NCI-H146 (cell line): ENCODE data around the gene CAPN13.

ENCODE experiments used
- DNase-seq: peaks from one replicate; lab custom pipeline; 2025; lab: John Stamatoyannopoulos, UW

CAPN13 gene

DNA sequence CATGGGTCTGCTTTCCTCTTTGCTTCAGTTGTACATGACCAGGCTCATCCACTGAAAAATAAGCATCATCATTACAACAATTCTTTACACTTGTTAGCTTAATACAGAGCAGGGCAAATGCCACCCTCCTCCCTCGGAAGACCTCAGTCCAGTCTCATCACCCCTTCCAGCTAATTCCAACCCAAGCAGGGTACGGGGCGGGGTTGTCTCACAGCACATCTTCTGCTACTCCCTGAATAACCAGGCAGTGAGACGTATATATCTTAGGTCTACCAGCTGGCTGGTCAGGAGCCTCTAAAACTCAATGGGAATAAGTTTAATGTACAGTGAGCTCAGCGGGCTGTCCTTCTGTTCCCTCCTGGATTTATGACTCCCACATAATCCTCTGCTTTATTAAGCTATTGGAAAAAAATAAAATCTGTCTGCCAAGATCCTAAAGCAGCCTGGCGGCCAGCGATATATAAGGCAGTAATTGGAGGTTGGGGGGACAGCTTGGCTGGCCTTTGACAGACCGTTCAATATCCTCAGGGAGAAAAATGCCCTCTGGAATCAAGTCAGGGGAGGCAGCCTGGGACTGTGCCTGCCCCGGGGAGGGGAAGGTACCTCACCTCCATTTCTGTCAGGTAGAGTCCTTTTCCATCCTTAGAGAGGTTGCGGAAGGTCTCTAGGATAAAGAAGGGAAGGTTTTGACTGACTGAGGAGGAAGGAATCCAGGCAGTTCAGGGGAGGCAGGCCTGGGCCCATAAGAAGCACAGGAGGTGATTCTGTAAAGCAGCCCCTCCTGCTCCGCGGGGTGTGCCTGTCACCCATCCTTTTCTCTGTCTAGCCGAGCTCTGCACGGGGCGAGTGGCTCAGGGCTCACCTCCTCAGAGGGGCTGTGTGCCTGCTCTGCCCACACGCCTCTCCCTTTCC is 76.3 kb downstream of the CAPN13 start:
- no peak for DNase-seq

DNA sequence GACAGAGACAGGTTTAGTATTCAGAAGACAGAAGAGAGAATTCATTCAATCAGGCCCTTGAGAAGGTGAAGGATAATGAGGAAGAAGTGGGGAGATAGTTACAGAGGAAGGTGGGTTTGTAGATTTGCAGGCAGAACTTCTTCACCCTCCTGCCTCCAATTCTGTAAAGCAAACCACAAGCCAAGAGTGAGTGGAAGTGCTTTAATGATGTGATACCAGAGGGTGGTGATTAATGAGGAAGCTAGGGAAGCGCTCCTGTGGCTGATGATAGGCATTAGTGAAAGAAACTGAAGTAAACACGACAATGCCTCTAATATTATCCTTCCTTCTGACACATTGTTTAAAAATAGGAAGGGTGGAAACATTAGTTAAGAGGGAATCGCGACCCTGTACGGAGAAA is 78.2 kb downstream of the CAPN13 start:
- DNase-seq: no peak

DNA sequence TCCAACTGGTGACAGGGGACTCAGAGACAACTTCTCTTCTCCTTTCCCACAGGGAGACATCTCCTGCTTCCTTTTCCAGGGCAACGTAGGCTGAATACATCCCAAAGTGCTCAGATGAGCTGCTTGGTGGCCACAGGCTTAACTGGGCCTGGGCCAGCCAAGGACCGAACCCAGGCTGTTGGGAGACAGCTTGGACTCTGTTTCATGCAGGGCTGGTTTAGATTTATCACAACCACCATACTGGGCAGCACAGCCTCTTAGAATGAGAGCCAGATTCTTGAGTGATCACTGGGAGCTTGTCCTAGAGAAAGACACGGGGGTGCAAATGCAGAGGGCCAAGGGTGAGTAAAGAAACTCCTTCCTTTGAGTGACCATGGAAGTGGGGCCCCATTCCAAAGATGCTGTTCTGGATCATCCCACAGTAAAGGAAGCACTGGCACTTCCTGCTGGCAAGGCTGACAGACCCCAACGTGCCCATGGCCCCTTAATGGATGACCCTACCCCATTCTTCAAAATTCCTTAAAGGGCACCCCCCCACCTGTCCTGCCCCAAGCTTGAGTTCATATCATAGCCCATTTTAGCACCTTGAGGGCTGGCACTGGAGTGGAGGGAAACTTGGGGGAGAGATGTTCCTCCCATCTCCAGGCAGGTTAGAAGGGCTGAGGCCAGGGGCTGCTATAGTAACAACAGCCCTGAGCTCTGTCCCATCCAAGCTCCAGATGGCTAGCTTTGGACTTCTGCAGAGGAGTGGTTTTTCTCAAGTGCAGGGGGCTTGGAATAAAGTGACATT is 84.1 kb downstream of the CAPN13 start:
- DNase-seq: no peak

DNA sequence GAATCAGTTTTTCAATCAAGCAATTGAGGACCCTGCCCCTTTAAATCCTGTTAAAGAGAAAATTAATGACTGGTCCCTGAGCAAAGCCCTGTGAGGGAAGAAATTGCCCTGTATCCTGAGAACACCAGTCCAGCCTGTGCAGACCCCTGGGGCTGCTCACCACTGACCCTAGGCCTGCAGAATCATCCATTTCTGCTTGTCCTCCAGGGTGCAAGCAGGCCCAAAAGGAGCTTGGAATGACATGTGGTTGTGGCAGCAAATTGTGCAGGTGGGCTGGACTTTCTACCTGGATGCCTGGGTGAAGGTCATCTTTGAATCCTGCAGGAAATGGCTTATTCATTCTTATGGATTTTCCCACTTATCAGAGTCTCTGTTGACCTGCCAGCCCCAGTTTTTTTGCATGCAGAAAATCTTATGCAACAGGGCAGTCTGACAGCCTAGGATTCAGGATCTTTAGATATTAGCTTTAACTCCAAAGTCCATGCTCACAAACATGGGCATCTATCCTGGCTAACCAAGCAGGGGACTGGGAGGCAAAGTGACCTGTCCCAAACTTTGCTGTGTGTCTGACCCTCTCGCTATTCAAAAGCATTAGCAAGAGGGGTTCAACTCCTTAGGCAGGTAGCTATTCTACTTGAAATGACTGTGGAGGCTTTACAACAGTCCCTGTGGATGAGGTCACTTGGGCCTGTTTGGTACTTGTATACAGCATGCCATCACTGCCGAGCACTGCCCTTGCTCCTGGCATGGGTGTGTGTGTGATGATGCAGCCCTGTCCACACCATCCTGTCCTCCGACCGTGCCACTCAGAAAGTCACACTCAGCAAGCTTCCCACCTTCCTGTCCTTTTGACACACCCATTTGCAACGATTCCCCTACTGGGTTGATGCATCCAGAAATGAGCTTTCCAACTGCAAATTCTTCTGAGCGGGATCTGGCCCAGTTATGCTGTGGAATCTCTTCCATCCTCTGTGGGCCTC is 85.3 kb downstream of the CAPN13 start:
- no peak for DNase-seq

DNA sequence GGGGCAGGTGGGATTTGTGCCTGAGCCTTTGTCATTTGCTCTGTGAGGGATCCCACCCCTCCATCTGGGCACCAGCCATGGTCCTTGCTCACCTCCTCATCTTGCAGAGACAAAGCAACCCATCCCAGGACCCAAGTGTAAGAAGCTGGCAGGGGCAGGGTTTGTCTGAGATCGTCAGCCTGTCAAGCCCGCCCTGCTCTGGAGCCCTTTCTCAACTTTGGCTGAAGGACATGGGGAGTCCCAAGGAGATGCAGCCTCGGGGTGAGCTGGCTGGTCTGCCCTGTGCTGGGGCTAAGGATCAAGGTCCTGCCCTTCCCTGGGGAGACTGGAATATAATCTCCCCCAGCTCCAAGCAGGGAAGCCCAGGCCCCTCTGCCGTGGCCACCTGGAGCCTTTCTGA is 86.0 kb downstream of the CAPN13 start:
- DNase-seq: no peak

DNA sequence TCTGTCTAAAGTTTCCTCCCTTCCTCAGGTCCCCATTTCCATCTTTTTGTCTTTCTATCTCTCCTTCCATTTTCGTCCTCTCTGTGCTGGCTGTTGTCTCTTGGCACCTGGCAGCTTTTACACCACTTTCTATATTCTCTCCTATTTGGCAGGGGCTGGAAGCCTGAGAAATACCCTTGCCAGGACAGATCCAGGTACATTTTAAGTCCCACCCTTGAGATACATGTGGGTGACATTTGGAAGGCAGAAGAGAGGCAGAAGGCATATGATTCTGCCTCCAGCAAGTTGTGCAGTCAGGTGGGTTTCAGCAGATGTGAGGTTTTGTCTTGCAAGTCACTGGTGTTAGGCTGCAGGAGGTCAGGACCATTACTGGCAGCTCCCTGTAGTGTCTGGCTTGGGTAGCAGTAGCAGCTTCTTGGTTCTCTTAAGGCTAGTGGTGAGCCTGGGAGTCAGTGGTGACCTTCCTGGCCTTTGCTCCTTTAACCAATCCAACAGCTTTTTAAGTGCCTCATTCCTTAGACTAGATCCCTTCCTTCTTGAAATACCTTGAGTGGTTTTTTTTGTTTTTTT is 90.1 kb downstream of the CAPN13 start:
- DNase-seq: no peak

DNA sequence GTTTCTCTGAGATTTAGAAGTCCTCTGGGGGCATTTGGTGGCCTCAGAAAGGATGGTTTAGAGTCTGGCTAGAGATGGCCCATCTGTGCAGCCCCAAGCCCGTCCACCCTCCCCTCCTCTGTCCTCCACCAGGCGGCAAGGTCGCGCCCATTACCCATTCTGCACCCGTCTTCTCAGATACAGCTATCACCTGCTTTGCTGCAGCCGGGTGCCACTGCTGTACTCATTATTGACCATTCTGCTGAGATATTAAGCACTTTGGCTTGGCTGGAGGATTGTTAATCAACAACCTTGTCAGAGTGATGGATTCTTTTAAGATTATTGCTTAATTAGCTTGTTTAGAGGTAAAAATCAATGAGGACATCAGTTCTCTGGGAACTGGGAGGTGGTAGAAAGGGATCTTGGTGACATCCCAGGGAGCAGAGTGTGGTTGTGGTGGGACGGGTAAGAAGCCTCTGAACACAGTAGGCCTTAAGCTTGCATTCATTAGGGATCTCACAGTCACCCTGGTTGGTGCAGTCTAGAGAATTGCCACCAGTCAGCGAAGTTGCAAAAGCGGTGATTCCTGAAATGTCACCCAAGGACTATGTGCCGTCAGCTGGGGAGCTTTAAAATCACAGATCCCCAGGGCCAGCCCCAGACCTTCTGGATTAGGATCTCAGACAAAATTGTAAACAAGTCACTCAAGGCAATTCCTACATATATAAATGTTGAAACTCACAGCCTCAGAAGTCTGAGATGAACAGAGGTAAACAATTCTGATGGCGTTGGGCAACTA is 90.9 kb downstream of the CAPN13 start:
- peak; percentile 32 for DNase-seq

DNA sequence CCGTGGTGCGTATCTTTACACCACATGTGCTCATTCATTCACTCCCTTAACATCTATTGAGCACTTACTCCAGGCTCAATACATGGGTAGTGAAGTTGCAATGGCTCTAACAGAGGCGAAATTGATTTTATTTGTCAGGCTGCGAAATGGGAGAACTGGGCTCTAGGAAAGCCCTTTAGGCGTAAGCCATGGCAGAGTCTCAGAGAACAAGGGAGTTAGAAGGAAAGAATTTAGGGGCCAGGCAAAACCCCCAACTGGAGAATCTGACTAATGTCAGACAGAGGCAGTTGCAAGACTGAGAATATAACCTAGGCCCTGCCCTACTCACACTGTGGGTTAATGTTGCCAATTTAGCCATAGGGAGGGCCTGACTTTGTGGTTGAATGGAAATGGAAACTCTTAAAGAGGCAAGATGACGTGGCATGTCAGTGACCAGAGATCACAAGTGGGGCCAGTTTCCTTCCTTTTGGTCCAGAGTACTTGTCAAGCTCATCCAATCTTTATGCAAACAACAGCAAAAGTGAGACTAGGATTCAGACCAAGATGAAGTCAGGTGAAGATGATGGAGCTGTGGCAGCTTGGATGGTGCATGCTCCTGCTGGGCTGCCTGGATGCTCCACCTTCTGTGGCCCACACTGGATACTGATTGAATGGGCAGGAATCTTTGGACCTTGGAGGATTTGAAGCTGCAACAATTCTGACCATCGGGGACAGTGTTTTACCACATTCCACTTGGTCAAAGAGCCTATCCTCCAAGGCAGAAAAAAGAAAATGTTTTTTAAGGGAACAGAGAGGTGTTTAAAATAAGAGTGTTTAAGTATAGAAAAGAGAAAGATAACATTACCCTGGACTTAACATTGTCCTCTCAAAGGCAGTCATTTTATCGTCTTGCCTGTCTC is 92.2 kb downstream of the CAPN13 start:
- DNase-seq: no peak

DNA sequence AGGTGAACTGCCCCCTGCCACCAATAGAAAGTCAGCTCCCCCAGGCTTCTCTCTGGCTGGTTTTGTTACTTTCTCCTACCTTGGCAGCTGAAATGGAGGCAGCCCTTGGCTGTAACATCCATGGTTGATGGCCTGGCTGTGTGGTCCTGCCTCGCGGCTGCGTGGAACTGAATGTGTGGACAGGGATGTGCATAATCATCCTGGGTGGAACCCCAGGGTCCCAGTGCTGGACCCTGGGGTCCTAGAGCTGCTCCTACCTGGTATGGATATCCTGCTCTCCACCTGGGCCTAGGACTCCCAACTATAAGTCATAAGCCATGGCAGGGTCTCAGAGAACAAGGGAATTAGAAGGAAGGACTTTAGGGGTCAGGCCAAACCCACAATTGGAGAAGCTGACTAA is 93.5 kb downstream of the CAPN13 start:
- DNase-seq: no peak

DNA sequence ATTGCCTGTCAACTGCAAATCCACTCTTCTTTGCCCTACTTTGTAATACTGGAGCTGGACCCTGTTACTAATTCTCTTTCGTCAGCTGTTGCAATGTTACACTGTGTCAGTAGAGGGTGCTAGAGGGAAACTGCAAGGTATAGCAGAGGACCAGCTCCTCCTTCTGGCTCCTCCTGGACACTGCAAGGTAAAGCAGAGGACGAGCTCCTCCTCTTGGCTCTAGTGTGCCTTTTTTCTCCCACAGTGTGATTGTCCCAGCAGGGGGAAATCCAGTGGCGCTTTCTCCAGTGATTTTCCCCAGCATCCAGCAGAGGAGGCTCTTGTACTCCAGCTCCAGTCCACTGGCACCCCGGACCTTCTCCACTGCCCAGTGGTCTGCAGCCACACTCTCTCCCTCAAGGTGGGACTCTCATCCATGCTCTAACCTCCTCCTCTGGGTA is 95.6 kb downstream of the CAPN13 start:
- peak; percentile 91 for DNase-seq

DNA sequence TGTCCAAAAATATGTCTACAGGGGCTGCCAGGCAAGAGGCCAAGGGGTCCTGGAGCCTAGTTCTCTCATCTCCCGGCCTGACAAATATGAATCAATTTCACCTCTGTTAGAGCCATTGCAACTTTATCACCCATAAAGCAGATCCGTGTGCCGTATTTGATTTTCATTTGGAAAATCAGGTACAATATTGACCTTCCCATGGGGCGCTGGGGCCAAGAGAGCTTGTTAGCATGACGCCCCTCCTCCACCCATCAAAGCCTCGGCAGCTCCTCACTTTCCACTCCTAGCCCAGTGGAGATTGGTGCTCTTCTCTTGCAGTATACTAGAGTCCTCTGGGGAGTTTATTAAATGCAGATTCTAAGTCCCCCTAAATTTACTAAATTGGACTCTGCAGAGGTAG is 96.8 kb downstream of the CAPN13 start:
- DNase-seq: no peak

DNA sequence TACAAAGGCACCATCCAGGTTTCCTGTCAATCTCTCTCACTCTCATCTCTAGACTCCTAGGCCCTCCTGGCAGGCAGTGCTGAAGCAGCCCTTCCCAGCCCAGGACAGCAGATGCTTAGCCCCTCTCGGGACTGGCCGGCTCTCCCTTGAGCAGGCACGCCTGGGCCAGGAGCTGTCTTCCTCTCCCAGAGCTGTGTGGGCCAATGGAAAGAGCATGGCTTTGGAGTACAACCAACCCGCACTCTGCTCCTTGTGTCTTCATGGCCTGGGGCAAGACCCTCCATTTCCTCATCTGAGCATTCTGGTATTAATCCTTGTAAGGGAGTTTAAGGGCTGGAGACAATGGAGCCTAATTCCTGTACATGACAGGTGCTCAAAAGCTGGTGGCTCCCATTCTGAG is 97.2 kb downstream of the CAPN13 start:
- DNase-seq: no peak

DNA sequence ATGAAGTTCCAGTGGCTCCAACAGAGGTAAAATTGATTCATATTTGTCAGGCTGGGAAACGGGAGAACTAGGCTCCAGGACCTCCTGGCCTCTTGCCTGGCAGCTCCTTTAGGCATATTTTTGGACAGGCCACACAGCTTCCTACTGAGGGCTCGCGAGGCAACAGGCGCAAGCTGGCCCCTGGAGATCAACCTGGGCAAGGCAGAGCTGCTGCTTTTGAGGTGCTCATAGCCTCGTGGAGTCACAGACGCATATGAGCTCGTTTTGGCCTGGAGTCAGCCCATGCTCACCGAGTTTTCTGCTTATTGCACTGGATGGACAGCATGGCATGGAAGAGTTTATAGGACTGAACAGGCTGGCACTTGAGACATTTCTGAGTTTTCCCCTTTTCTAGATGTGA is 97.7 kb downstream of the CAPN13 start:
- no peak for DNase-seq

DNA sequence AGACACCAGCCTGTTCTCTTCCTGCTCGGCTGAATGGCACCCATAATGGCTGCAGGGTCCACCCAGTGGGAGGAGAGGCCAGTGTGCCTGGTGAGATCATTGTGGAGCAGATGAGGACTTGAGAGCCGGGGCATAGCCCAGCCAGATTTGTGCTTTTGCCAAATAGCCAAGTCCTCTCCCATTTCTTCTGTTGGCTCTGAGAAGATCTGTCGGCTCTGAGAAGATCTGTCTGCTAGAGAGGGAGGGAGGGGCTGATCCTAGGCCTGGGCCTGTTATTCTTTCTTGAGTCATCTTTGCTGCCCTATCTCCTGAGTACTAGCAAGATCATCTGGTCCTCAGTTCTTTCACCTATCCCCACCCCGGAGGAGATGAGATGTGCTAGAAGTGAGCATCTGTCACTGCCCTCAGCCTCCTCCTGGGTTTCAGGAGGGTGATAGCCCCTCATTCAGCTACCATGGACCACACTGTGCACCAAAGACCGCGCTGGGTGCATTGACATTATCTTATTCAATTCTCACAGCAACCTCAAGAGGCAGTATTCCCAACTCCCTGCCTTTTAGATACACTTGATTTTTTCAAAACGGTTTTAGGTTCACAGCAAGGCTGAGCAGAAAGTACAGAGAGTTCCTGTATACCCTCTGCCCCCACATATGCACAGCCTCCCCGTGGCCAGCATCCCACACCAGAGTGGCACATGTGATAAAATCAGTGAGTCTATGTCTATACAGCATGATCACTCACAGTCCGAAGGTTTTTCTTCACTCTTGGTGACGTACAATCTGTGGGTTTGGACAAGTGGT is 98.6 kb downstream of the CAPN13 start:
- DNase-seq: no peak

DNA sequence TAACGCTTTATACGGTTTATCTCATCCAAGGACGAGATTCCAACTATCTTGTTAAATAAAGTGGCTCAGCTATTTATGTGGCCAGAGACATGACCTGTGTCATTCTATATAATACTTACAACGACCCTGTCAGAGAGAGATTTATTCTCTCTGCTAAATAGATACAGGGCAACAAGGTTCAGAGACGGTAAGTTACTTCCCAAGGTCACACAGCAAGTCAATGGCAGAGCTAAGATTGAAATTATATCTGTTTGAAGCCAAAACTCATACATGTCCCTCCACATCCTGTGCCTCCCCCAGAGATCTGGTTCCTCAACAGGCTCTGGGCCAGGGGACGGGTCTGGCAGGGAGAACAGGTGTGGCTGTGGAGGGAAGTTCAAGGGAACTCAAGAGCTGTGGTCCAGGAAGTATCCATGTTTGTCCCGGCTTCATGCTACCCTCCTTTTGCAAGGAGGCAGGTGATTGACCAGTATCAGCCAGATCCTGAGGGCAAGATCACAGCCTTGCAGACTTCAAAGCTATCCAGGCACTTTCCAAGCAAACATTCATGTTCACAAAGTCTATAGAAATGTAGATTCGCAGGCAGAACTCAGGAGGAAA is 99.8 kb downstream of the CAPN13 start:
- no peak for DNase-seq

DNA sequence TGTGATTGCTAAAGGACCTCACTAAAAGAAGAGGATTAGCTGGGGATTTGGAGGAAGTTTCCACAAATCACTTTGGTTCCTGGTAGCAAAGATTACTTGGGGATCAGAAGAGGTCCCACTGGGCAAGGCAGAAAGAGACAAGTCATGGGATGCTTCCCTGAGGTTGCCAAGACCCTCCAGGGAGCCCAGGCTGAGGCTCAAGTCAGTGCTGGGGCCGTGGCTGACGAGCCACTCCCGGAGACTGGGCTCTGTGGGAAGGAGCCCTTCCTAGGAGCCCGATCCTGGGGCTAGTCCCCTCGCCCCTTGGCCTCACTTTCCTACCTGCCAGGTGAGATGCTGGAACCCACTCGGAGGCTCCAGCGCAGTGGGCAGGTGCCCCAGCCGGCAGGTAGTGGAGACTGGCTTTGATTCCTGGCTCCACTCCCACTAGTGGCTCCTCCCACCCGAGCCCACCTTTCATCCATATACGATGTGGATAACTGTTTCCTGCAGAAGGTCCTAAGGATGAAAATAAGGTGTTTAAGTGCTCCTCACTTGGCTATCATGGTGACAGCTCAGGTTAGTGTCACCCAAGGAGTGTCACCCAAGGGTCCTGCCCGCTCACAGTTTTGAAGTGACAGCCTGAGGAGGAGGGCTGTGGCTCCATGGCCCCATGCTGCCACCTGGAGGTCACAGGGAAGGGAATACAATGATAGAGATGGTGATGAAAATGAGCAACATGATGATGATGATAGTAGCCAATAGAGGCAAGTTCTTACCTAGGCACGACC is 100.5 kb downstream of the CAPN13 start:
- DNase-seq: peak; percentile 68

DNA sequence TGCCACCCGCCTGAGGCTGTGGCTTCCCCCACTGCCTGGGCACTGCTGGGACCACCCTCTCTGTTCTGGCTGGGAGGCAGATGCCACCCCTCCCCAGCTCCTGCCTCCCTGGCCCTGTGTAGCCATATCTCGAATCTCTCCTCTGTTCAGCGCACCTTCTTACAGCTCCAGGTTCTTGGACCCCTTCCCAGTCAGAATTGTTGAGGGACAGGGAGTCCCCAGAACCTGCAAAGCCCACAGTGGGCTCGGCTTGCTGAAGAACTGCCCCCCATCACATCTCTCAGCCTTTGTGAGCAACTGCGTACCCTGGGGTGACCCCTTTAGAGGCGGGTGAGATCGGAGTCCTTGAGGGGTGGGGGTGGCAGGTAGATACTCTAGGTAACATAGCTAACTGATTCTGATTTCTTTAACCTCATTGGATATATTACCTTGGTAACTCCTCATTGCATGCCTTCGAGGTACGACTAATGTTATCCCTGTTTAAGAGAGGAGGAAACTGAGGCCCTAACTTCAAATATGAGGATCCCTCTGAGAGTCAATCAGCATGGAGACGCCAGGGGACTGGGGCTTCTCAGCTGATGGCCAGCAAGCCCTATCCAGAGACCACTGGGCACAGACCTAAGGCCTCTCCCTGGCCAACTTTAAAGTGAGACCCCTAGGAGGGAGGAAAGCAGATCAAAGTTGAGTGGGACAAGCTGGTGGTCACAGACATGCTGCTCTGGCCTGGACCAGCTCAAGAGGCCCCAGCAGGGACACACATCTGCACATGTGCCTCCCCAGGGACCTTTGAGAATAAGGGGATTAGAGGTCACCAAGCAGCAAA is 101.3 kb downstream of the CAPN13 start:
- no peak for DNase-seq
